B cell (primary cell): ENCODE data around the gene MNAT1. TPM values are rescaled to one million over a fixed set of nuclear protein-coding genes. Genes with fewer than 3 reads are reported as not detected.

Experiments
- ATAC-seq: fragments of 200-7000 bp; cut with Tn5 transposase; one replicate; pipeline ENCODE4 v1.10.0; 2021; ENCODE audit warnings: low read depth, mild to moderate bottlenecking, moderate number of reproducible peaks, moderate library complexity
- CTCF ChIA-PET: fragments of 350-600 bp; sonication (Branson Sonifier 250); formaldehyde crosslinking; loops from one replicate; lab custom pipeline; 2021; ENCODE audit warnings: antibody characterized with exemption, inconsistent platforms; lab: Charles Lee
- POLR2A ChIA-PET: fragments of 350-600 bp; sonication (Branson Sonifier 250); formaldehyde crosslinking; loops from one replicate; lab custom pipeline; 2021; ENCODE audit warnings: antibody characterized with exemption; lab: Charles Lee
- DNase-seq: peaks from one replicate; pipeline ENCODE4 v3.0.0; 2013
- H2AFZ ChIP-seq: 2 replicates; pipeline ENCODE4 v1.6.1; 2012; ENCODE audit warnings: mild to moderate bottlenecking, low read depth, low read length; ENCODE audit not compliant: insufficient read depth, poor library complexity, severe bottlenecking
- H3K27ac ChIP-seq, 2 donors: 1 replicate in 1 of 2; 2 replicates in 1 of 2; pipeline ENCODE4 v1.5.1; 2012 to 2013; ENCODE audit warnings: low read length in 2 of 2, mild to moderate bottlenecking in 2 of 2, moderate library complexity in 1 of 2
- H3K27me3 ChIP-seq, 4 experiments: fragments of 200-600 bp in 1 of 4; sonication (generic) in 1 of 4; replicated peaks in 1 of 4; 1 replicate in 2 of 4; 2 replicates in 2 of 4; pipeline versions ENCODE4 v1.6.1 to v1.7.0; 2013 to 2016; ENCODE audit warnings: low read length in 3 of 4, mild to moderate bottlenecking in 2 of 4, mixed read lengths in 1 of 4, moderate library complexity in 1 of 4; ENCODE audit not compliant: insufficient read depth in 4 of 4, control insufficient read depth in 3 of 4; ENCODE audit errors: control extremely low read depth in 1 of 4
- H3K36me3 ChIP-seq, 2 experiments: replicated peaks in 1 of 2; 1 replicate in 1 of 2; 2 replicates in 1 of 2; pipeline versions ENCODE4 v1.6.1 to v1.7.1; 2013; ENCODE audit warnings: low read length in 1 of 2; ENCODE audit not compliant: insufficient read depth in 2 of 2, control insufficient read depth in 1 of 2; ENCODE audit errors: control extremely low read depth in 1 of 2, extremely low read depth in 1 of 2
- H3K4me1 ChIP-seq, 2 donors: fragments of 200-600 bp in 1 of 2; sonication (generic) in 1 of 2; 1 replicate in 1 of 2; 2 replicates in 1 of 2; pipeline versions ENCODE4 v1.5.1 to v1.6.1; 2013 to 2017; ENCODE audit warnings: low read length in 2 of 2; ENCODE audit not compliant: control insufficient read depth in 2 of 2, insufficient read depth in 2 of 2
- H3K4me2 ChIP-seq: replicated peaks from 2 replicates; pipeline ENCODE3; 2012; ENCODE audit warnings: mild to moderate bottlenecking, low read depth, low read length; ENCODE audit not compliant: poor library complexity, severe bottlenecking
- H3K4me3 ChIP-seq, 5 experiments: fragments of 200-600 bp in 1 of 5; sonication (generic) in 1 of 5; 1 replicate in 3 of 5; 2 replicates in 2 of 5; pipeline versions ENCODE4 v1.5.1 to v1.7.0; 2011 to 2016; ENCODE audit warnings: low read length in 4 of 5, mild to moderate bottlenecking in 4 of 5, low read depth in 2 of 5, control low read depth in 1 of 5, moderate library complexity in 1 of 5; ENCODE audit not compliant: insufficient read depth in 1 of 5; ENCODE audit errors: control extremely low read depth in 1 of 5, extremely low read depth in 1 of 5
- H3K79me2 ChIP-seq: fragments of 200-600 bp; sonication (generic); one replicate; pipeline ENCODE4 v1.6.0; 2016; ENCODE audit warnings: low read length; ENCODE audit not compliant: control insufficient read depth, insufficient read depth
- H3K9ac ChIP-seq: fragments of 200-600 bp; sonication (generic); 2 replicates; pipeline ENCODE4 v1.6.1; 2017; ENCODE audit warnings: mild to moderate bottlenecking, low read length, moderate library complexity
- H3K9me3 ChIP-seq, 3 donors: one replicate each; pipeline versions ENCODE4 v1.6.1 to v1.7.1; 2013; ENCODE audit warnings: low read length in 2 of 3; ENCODE audit not compliant: control insufficient read depth in 2 of 3, insufficient read depth in 1 of 3; ENCODE audit errors: control extremely low read depth in 1 of 3
- H4K20me1 ChIP-seq: 2 replicates; pipeline ENCODE4 v1.6.0; 2012; ENCODE audit warnings: mild to moderate bottlenecking, low read length; ENCODE audit not compliant: insufficient read depth, control insufficient read depth, poor library complexity, severe bottlenecking
- H3K27ac Mint-ChIP-seq: one replicate; pipeline ENCODE4 v1.8.0; 2021; ENCODE audit warnings: mixed read lengths
- H3K27me3 Mint-ChIP-seq: one replicate; pipeline ENCODE4 v1.8.0; 2021; ENCODE audit warnings: mixed read lengths
- H3K4me1 Mint-ChIP-seq: one replicate; pipeline ENCODE4 v1.8.0; 2021; ENCODE audit warnings: mixed read lengths
- H3K4me3 Mint-ChIP-seq: one replicate; pipeline ENCODE4 v1.8.0; 2021; ENCODE audit warnings: mixed read lengths
- H3K9me3 Mint-ChIP-seq: one replicate; pipeline ENCODE4 v1.8.0; 2022; ENCODE audit warnings: mixed read lengths; ENCODE audit not compliant: insufficient read depth
- CTCF ChIP-seq: fragments of 200-600 bp; IDR thresholded peaks from one replicate; pipeline ENCODE4 v1.8.0; 2022; ENCODE audit warnings: antibody characterized with exemption, mild to moderate bottlenecking
- EZH2 ChIP-seq: IDR thresholded peaks from 2 replicates; pipeline ENCODE4 v1.6.1; 2012; ENCODE audit warnings: borderline replicate concordance, low read depth, mild to moderate bottlenecking, moderate library complexity, low read length; ENCODE audit not compliant: insufficient read depth, poor library complexity, severe bottlenecking
- WGBS: methylation state at CpG from one replicate; pipeline ENCODE4 v1.1.5; 2013; ENCODE audit warnings: missing lambda C conversion rate; ENCODE audit not compliant: insufficient coverage; 5-methylcytosine and 5-hydroxymethylcytosine counted together
- intact Hi-C: fragments of 100-400 bp; cut with micrococcal nuclease; formaldehyde crosslinking; loops from one replicate; pipeline ENCODE4 v1.10.0; 2022
- polyA plus RNA-seq: library from polyadenylated mRNA; depleted of rRNA; stranded (reverse); fragments of >200 nt; gene quantifications from 2 replicates; pipeline ENCODE4 v1.2.3, GENCODE V29; 2012
- total RNA-seq, 2 donors: library from RNA; stranded (reverse); fragments of 120-200 nt in 1 of 2; gene quantifications; 1 replicate in 1 of 2; 2 replicates in 1 of 2; pipeline versions ENCODE4 v1.2.3 to v1.2.4, GENCODE V29; 2013 to 2022

Gene MNAT1
- total and polyA plus RNA-seq, 2 donors (not counting 1 experiment from before 2014, with no cell fraction given): 15.2 to 28.2 TPM

GRCh38 chr14:60700598-60700997 lies 34.0 kb upstream of the MNAT1 start:
- Histone ChIP-seq H2AFZ (no peak overlapping the region), H3K27me3 (peaks cover 0 to 6% (median 0%) of the 10 kb centered on the region in 4 experiments), H3K27ac (no peak overlapping the region), H3K4me1 (no peaks in the 10 kb centered on the region), H3K9me3 (peaks cover 5 to 29% (median 12%) of the 10 kb centered on the region in 3 donors), H3K4me3 (no peak overlapping the region), H3K4me2 (no peak overlapping the region), H3K9ac (no peak overlapping the region), H3K36me3 (no peaks in the 10 kb centered on the region), H3K79me2 (no peaks in the 10 kb centered on the region), H4K20me1 (no peaks in the 10 kb centered on the region)
- Mint-ChIP-seq H3K9me3 (peaks cover 5% of the 10 kb centered on the region), H3K4me3 (no peak overlapping the region), H3K27ac (no peak overlapping the region), H3K27me3 (peaks cover 11% of the 10 kb centered on the region), H3K4me1 (no peaks in the 10 kb centered on the region)
- 82% methylated on average over 2 of the region's 3 CpGs for WGBS
- intact Hi-C loops: no loop called here
- ATAC-seq: no peak
- POLR2A ChIA-PET: no interaction called here
- CTCF ChIA-PET: interaction anchor here (0.9 kb wide), 1 partner anchor 325 kb away, joined by 4 read pairs; no protein-coding TSS in a partner anchor
- no peak for DNase-seq
- no peak for TF ChIP-seq CTCF
- TF ChIP-seq EZH2: no peak

DNA sequence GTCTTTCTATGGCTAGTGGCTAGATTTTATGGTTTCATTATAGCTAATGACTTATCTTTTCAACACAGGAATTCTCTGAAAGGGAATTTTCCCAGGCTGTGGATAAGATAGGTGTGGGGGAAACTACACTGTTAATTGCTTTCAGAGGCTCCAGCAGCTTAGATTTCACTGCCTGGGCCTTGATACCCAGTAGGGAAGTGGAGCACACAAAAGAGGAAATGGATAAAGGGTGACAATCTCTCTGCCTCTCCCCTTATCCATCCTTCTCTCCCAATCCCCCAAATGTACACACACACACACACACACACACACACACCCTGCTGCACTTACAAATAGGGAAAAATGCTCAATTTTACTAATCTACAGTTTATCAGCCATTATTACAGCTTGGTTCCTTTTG lies 29.5 kb upstream of the MNAT1 start:
- DNase-seq (no peak), ATAC-seq (no peak)
- Histone ChIP-seq H3K79me2 (no peaks in the 10 kb centered on the region), H3K4me2 (no peak overlapping the region), H3K36me3 (no peaks in the 10 kb centered on the region), H3K27ac (no peak overlapping the region), H3K4me3 (no peak overlapping the region), H3K4me1 (no peaks in the 10 kb centered on the region), H3K9me3 (peaks cover 3 to 18% (median 10%) of the 10 kb centered on the region in 3 donors), H3K27me3 (peaks cover 0 to 9% (median 2%) of the 10 kb centered on the region in 4 experiments), H2AFZ (no peak overlapping the region), H3K9ac (no peak overlapping the region), H4K20me1 (no peaks in the 10 kb centered on the region)
- Mint-ChIP-seq H3K27ac (no peak overlapping the region), H3K9me3 (peaks cover 3% of the 10 kb centered on the region), H3K27me3 (peaks cover 27% of the 10 kb centered on the region), H3K4me3 (no peak overlapping the region), H3K4me1 (no peaks in the 10 kb centered on the region)
- POLR2A ChIA-PET: interaction anchor here (0.6 kb wide), 1 partner anchor 38 kb away, joined by 4 read pairs; no protein-coding TSS in a partner anchor
- CTCF ChIA-PET: interaction anchor here (1.1 kb wide), 1 partner anchor 1422 kb away, joined by 4 read pairs; no protein-coding TSS in a partner anchor
- intact Hi-C loops: no loop called here
- no peak for TF ChIP-seq CTCF
- TF ChIP-seq EZH2: no peak
